Effector memory CD4-positive, alpha-beta T cell (primary cell): ENCODE measurements around the gene CNOT1.
"Not testable (repeated sequence)": the region's sequence is repeated elsewhere in the genome, so short reads cannot be mapped to it uniquely, and the experiment has no call there.

Experiments
- DNase-seq, 3 donors: peaks; one replicate each; pipeline ENCODE4 v3.0.0-alpha.2; 2020
- H3K27ac ChIP-seq: 2 replicates; pipeline ENCODE4 v1.7.0; 2013; ENCODE audit warnings: mild to moderate bottlenecking, low read length, moderate library complexity; ENCODE audit not compliant: insufficient read depth, poor library complexity, severe bottlenecking
- H3K27me3 ChIP-seq: replicated peaks from 2 replicates; pipeline ENCODE4 v1.7.0; 2013; ENCODE audit warnings: mild to moderate bottlenecking, low read length; ENCODE audit not compliant: insufficient read depth, control insufficient read depth, poor library complexity, severe bottlenecking
- H3K36me3 ChIP-seq: 2 replicates; pipeline ENCODE4 v1.7.0; 2013; ENCODE audit warnings: mild to moderate bottlenecking, low read length, moderate library complexity; ENCODE audit not compliant: control insufficient read depth, insufficient read depth
- H3K4me1 ChIP-seq: 2 replicates; pipeline ENCODE4 v1.7.0; 2013; ENCODE audit warnings: low read length, mild to moderate bottlenecking; ENCODE audit not compliant: control insufficient read depth, insufficient read depth, poor library complexity, severe bottlenecking
- H3K4me3 ChIP-seq: 2 replicates; pipeline ENCODE4 v1.7.0; 2013; ENCODE audit warnings: low read length, low read depth, mild to moderate bottlenecking; ENCODE audit not compliant: insufficient read depth, poor library complexity, severe bottlenecking
- H3K9me3 ChIP-seq: 2 replicates; pipeline ENCODE4 v1.7.0; 2013; ENCODE audit warnings: mild to moderate bottlenecking, low read length, moderate library complexity; ENCODE audit not compliant: control insufficient read depth

Gene CNOT1

DNA sequence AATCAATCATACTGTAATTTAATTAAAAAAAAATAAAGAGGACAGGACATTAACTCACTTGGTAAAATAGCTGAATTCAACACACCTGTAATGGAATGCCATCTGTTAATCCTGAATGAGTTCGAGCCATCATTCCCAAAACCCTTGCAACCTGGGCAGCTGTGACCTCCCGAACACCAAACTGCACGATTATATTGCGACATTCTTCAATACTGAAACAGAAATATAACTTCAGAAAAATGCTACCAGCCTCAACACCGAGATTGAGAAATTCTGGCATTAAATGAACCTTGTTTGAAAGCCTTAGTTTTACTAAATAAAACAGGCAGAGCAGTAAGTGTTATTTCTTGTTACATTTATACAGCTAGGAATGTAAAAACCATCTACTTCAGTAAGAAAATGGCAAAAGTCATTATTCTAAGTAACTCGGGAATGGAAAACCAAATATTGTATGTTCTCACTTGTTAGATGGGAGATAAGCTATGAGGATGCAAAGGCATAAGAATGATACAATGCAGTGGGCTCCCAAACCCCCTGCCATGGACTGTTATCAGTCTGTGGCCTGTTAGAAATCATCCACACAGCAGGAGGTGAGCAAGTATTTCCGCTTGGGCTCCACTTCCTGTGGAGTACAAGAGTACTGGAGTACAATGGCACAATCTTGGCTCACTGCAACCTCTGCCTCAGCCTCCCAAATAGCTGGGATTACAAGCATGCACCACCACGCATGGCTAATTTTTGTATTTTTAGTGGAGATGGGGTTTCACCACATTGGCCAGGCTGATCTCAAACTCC is 46.5 kb downstream of the CNOT1 start:
- no peaks in the 10 kb centered on the region for H3K4me1 ChIP-seq
- no peak overlapping the region for H3K4me3 ChIP-seq
- no peak overlapping the region for H3K27ac ChIP-seq
- no peak for DNase-seq
- peaks cover 85% of the 10 kb centered on the region for H3K36me3 ChIP-seq
- no peaks in the 10 kb centered on the region for H3K9me3 ChIP-seq
- no peaks in the 10 kb centered on the region for H3K27me3 ChIP-seq

DNA sequence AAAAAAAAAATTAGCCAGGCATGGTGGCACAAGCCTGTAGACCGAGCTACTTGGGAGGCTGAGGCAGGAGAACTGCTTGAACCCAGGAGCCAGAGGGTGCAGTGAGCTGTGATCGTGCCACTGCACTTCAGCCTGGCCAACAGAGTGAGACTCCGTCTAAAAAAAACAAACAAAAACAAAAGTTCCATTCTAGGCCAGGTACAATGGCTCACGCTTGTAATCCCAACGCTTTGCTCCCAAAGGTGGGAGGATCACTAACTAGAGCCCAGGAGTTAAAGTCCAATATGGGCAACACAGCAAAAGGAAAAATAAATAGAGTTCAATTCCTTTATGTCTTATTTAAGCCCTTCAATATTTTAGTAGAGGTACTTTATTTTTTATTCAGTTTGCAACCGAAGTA is 47.5 kb downstream of the CNOT1 start:
- H3K9me3 ChIP-seq, result no peaks in the 10 kb centered on the region
- H3K36me3 ChIP-seq, result peaks cover 87% of the 10 kb centered on the region
- H3K27ac ChIP-seq, result no peak overlapping the region
- DNase-seq, result no peak
- H3K4me3 ChIP-seq, result no peak overlapping the region
- H3K4me1 ChIP-seq, result no peaks in the 10 kb centered on the region
- H3K27me3 ChIP-seq, result no peaks in the 10 kb centered on the region

DNA sequence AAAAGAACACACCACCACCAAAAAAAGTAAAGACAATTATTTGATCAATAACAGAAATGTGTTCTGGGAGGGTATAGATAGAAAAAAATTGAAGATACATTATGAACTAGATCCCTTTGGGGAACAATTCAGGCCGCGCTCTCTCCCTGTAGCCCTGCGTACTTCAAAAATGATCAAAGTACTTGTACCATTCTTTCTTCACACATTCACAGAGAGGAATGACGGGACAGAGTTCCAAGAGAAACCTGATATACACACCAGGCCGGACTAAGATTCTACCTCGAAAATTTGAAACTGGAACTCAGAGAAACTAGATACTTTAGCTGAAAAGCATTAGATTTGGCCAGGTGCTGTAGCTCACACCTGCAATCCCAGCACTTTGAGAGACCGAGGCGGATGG is 50.0 kb downstream of the CNOT1 start:
- H3K4me3 ChIP-seq, result no peak overlapping the region
- H3K9me3 ChIP-seq, result no peaks in the 10 kb centered on the region
- DNase-seq, result no peak
- no peaks in the 10 kb centered on the region for H3K27me3 ChIP-seq
- no peak overlapping the region for H3K27ac ChIP-seq
- H3K4me1 ChIP-seq, result no peaks in the 10 kb centered on the region
- H3K36me3 ChIP-seq, result peaks cover 90% of the 10 kb centered on the region

DNA sequence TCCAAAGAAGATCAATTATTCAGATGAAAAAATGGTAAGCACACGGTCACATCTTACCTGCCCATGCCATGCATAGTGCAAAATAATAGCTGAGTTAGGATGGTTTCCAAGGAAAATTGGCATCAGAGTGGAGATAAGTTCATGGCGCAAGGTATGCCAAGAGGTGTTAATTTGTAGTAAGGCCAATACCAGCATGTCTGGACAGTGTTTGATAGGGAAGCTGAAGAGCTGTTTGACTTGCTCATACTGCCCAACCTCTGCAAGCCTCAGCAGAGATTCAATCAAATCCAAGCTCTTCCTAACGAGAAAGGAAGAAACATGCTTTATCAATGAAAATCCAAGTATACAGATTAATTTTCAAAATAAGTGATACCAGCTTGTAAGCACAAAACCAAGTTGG is 51.0 kb downstream of the CNOT1 start:
- H3K27me3 ChIP-seq, result no peaks in the 10 kb centered on the region
- DNase-seq, result no peak

DNA sequence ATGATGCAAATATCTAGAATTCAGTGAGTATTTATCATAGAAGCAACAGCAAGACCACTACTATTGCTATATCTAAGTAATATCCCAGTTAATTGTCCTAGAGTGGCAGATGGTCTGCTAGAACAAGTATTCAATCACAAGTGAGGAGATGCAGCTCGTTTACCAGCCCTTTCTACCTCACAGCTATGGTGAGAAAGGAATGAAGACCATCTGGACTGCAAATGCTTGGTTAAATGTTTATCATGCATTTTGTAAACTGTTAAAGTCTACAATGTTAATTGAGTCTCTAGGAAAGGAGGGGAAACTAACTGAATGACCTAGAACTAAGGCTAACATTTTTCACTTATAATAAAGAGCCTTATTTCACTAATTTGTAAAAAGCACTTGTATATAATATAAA is 52.5 kb downstream of the CNOT1 start:
- Histone ChIP-seq H3K4me3 (no peak overlapping the region), H3K36me3 (peaks cover 89% of the 10 kb centered on the region), H3K4me1 (no peaks in the 10 kb centered on the region), H3K27ac (no peak overlapping the region), H3K27me3 (no peaks in the 10 kb centered on the region), H3K9me3 (no peaks in the 10 kb centered on the region)
- DNase-seq, result no peak

More for the DNA sequence above, 51.0 kb downstream of the CNOT1 start:
- Histone ChIP-seq H3K9me3 (no peaks in the 10 kb centered on the region), H3K4me3 (no peak overlapping the region), H3K4me1 (no peaks in the 10 kb centered on the region), H3K36me3 (peaks cover 97% of the 10 kb centered on the region), H3K27ac (no peak overlapping the region)

DNA sequence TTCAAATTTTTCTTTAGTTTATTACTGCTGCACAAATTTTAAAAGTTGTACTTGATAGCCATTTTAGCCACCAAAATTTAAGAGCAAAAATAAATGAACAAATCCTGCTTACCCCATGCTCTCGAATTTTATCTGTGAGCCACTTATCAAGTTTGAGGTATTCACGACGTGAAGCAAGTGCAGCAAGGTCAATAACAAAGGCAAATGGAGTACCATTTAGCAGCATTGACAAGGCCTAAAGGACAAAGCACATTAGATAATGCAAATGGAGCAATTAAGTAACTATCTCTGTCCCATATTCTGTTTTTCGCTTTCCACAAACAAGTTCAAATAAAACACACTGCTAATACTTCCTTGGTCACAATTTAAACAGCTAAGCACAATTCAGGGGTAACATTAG is 54.7 kb downstream of the CNOT1 start:
- H3K27me3 ChIP-seq, result no peaks in the 10 kb centered on the region
- no peak overlapping the region for H3K4me3 ChIP-seq
- no peak for DNase-seq
- no peaks in the 10 kb centered on the region for H3K4me1 ChIP-seq
- peaks cover 87% of the 10 kb centered on the region for H3K36me3 ChIP-seq
- no peaks in the 10 kb centered on the region for H3K9me3 ChIP-seq
- H3K27ac ChIP-seq, result no peak overlapping the region

DNA sequence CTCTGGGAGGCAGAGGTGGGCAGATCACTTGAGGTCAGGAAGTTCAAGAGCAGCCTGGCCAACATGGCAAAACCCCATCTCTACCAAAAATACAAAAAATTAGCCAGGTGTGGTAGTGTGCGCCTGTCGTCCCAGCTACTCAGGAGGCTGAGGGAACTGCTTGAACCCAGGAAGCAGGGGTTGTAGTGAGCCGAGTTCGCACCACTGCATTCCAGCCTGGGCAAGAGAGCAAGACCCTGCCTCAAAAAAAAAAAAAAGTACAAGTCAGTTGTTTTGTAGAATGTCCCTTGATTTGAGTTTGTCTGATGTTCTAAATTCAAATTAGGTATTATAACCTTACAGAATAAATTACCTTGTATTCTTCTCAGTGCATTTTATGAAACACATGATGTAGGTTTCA is 63.9 kb downstream of the CNOT1 start:
- not testable (repeated sequence) for H3K27ac ChIP-seq, H3K27me3 ChIP-seq, H3K4me3 ChIP-seq, DNase-seq, H3K9me3 ChIP-seq, H3K4me1 ChIP-seq
- H3K36me3 ChIP-seq, result peaks cover 42% of the 10 kb centered on the region

DNA sequence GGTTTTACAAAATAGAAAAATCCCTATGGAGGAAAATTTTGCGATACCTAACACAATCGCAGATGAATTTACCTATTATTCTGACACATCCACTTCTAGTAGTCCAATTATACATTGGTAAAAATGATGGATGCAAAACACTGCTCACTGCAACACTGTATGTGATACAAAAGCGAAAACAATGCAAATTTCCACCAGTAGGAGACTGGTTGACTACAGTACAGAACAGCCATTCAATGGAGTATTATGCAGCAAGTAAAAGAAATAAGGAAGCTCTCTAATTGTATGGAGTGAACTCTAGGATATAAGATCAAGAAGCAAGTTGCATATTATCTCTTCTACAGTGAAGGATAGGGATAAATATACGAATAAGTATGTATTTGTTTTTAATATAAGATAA is 65.9 kb downstream of the CNOT1 start:
- H3K4me3 ChIP-seq, result no peak overlapping the region
- no peaks in the 10 kb centered on the region for H3K4me1 ChIP-seq
- H3K27me3 ChIP-seq, result no peaks in the 10 kb centered on the region
- H3K9me3 ChIP-seq, result no peaks in the 10 kb centered on the region
- no peak for DNase-seq
- no peak overlapping the region for H3K27ac ChIP-seq
- H3K36me3 ChIP-seq, result peaks cover 41% of the 10 kb centered on the region

DNA sequence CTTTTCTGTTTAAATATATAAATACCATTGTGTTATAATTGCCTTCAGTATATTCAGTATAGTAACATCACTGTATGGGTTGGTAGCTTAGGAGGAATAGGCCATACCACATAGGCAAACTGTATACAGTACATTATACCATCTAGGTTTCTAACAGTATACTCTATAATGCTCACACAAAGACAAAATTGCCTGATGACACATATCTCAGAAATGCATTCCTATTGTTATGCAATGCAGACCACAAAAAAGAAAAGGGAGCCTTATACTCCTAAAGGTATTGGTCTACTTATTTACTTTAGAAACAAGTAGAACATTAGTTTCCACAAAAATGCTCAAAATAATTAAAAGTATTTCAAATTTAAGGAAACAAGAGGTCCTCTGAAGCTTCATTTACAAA is 66.4 kb downstream of the CNOT1 start:
- H3K36me3 ChIP-seq, result peaks cover 42% of the 10 kb centered on the region
- no peaks in the 10 kb centered on the region for H3K27me3 ChIP-seq
- H3K27ac ChIP-seq, result no peak overlapping the region
- H3K9me3 ChIP-seq, result no peaks in the 10 kb centered on the region
- DNase-seq, result no peak
- H3K4me3 ChIP-seq, result no peak overlapping the region
- no peaks in the 10 kb centered on the region for H3K4me1 ChIP-seq

DNA sequence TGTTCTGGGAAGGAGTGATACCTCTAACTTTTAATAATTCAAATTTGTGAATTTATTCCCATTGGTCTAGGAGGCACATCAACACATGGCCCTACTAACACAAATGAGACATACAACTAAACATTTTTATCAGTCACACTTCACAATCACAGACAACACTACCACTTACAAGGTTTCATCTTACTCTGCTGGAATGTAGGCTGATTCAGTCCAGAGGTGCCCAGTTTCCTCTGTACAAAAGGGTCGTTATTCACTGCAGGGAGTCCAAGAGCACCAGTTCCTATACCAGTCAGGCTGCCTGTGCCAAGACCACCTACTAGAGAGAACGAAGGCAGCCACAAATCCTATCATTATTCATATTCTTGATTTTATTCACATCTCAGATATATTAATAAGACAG is 72.9 kb downstream of the CNOT1 start:
- no peak for DNase-seq
- H3K27ac ChIP-seq, result no peak overlapping the region
- H3K36me3 ChIP-seq, result peaks cover 77% of the 10 kb centered on the region
- no peaks in the 10 kb centered on the region for H3K4me1 ChIP-seq
- no peaks in the 10 kb centered on the region for H3K27me3 ChIP-seq
- no peaks in the 10 kb centered on the region for H3K9me3 ChIP-seq
- H3K4me3 ChIP-seq, result no peak overlapping the region
